DOHH2 (cell line): ENCODE measurements around the gene SIGMAR1.

Source experiments
- H3F3A ChIP-seq: fragments of 200-600 bp; sonication (generic), shearing (Covaris generic); 2 replicates; pipeline ENCODE4 v1.6.0; 2016; ENCODE audit warnings: antibody characterized with exemption, mild to moderate bottlenecking; ENCODE audit not compliant: control insufficient read depth, insufficient read depth
- H3K27ac ChIP-seq: fragments of 200-600 bp; sonication (generic); 2 replicates; pipeline ENCODE4 v1.5.1; 2014; ENCODE audit warnings: low read depth, mild to moderate bottlenecking, low read length, moderate library complexity
- H3K27me3 ChIP-seq: fragments of 200-600 bp; sonication (generic); 2 replicates; pipeline ENCODE4 v1.6.1; 2014; ENCODE audit warnings: mild to moderate bottlenecking, low read length, mixed read lengths; ENCODE audit not compliant: control insufficient read depth
- H3K36me3 ChIP-seq: fragments of 200-600 bp; sonication (generic); 2 replicates; pipeline ENCODE4 v1.6.1; 2014; ENCODE audit warnings: mild to moderate bottlenecking, low read length, moderate library complexity, mixed read lengths; ENCODE audit not compliant: control insufficient read depth
- H3K4me1 ChIP-seq: fragments of 200-600 bp; sonication (generic); 2 replicates; pipeline ENCODE4 v1.6.1; 2014; ENCODE audit warnings: mild to moderate bottlenecking, low read length, mixed read lengths; ENCODE audit not compliant: control insufficient read depth
- H3K4me2 ChIP-seq: fragments of 200-600 bp; sonication (generic); 2 replicates; pipeline ENCODE4 v1.6.0; 2014; ENCODE audit warnings: mild to moderate bottlenecking, low read length, moderate library complexity
- H3K4me3 ChIP-seq: fragments of 200-600 bp; sonication (generic); 2 replicates; pipeline ENCODE4 v1.5.1; 2014; ENCODE audit warnings: mild to moderate bottlenecking, low read length, mixed read lengths
- H3K79me2 ChIP-seq: fragments of 200-600 bp; sonication (generic); 2 replicates; pipeline ENCODE4 v1.6.1; 2014; ENCODE audit warnings: mild to moderate bottlenecking, low read length, mixed read lengths; ENCODE audit not compliant: control insufficient read depth
- H3K9me2 ChIP-seq: fragments of 200-600 bp; sonication (generic); replicated peaks from 2 replicates; pipeline ENCODE4 v1.6.1; 2014; ENCODE audit warnings: mild to moderate bottlenecking, low read length, mixed read lengths; ENCODE audit not compliant: control insufficient read depth
- H3K9me3 ChIP-seq: fragments of 200-600 bp; sonication (generic); 2 replicates; pipeline ENCODE4 v1.6.1; 2014; ENCODE audit warnings: antibody characterized with exemption, low read length, mixed read lengths; ENCODE audit not compliant: control insufficient read depth, insufficient read depth
- H4K20me1 ChIP-seq: fragments of 200-600 bp; sonication (generic); 2 replicates; pipeline ENCODE4 v1.6.0; 2014; ENCODE audit warnings: low read depth, mild to moderate bottlenecking, antibody characterized with exemption, low read length, moderate library complexity; ENCODE audit not compliant: control insufficient read depth, insufficient read depth
- EZH2phosphoT487 ChIP-seq: fragments of 200-600 bp; sonication (generic); IDR thresholded peaks from 2 replicates; pipeline ENCODE4 v1.6.1; 2017; ENCODE audit warnings: borderline replicate concordance, mild to moderate bottlenecking, antibody characterized with exemption, low read length, moderate library complexity, mixed read lengths
- TF ChIP-seq, protein P1 (sequence below): fragments of 200-600 bp; sonication (generic); IDR thresholded peaks from one replicate; pipeline ENCODE4 v1.5.1; 2014; ENCODE audit warnings: antibody characterized with exemption, mild to moderate bottlenecking, low read depth, low read length; ENCODE audit not compliant: poor library complexity, severe bottlenecking

The SIGMAR1 gene

DNA sequence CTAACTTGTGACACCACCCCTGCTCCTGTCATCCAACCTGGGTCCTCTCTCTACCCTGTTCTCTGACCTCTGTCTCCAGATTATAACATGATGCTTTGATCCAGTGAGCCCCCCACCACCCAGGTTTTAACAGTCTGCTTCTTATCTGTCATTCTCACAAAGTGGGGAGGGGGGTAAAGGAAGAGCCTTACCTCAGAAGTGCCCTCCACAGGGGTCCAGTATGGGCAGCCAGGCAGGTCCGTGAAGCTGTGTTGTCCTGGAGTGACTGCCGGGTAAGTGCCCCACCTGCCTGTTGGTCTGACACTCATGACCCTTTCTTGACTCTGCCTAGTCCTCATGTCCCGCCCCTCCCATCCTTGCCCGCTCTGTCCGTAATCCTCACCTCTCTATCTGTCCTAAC, 17.8 kb upstream of the SIGMAR1 start:
- Histone ChIP-seq H3K27ac (no peak overlapping the region), H3K4me2 (no peak overlapping the region), H3K79me2 (no peaks in the 10 kb centered on the region), H3K4me1 (no peaks in the 10 kb centered on the region), H3K4me3 (no peak overlapping the region), H3K27me3 (peaks cover 15% of the 10 kb centered on the region), H4K20me1 (no peaks in the 10 kb centered on the region), H3K9me2 (no peaks in the 10 kb centered on the region), H3K9me3 (no peaks in the 10 kb centered on the region), H3F3A (no peaks in the 10 kb centered on the region), H3K36me3 (no peaks in the 10 kb centered on the region)
- TF ChIP-seq EZH2phosphoT487, result no peak
- TF ChIP-seq, protein P1, sequence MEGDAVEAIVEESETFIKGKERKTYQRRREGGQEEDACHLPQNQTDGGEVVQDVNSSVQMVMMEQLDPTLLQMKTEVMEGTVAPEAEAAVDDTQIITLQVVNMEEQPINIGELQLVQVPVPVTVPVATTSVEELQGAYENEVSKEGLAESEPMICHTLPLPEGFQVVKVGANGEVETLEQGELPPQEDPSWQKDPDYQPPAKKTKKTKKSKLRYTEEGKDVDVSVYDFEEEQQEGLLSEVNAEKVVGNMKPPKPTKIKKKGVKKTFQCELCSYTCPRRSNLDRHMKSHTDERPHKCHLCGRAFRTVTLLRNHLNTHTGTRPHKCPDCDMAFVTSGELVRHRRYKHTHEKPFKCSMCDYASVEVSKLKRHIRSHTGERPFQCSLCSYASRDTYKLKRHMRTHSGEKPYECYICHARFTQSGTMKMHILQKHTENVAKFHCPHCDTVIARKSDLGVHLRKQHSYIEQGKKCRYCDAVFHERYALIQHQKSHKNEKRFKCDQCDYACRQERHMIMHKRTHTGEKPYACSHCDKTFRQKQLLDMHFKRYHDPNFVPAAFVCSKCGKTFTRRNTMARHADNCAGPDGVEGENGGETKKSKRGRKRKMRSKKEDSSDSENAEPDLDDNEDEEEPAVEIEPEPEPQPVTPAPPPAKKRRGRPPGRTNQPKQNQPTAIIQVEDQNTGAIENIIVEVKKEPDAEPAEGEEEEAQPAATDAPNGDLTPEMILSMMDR, result no peak

DNA sequence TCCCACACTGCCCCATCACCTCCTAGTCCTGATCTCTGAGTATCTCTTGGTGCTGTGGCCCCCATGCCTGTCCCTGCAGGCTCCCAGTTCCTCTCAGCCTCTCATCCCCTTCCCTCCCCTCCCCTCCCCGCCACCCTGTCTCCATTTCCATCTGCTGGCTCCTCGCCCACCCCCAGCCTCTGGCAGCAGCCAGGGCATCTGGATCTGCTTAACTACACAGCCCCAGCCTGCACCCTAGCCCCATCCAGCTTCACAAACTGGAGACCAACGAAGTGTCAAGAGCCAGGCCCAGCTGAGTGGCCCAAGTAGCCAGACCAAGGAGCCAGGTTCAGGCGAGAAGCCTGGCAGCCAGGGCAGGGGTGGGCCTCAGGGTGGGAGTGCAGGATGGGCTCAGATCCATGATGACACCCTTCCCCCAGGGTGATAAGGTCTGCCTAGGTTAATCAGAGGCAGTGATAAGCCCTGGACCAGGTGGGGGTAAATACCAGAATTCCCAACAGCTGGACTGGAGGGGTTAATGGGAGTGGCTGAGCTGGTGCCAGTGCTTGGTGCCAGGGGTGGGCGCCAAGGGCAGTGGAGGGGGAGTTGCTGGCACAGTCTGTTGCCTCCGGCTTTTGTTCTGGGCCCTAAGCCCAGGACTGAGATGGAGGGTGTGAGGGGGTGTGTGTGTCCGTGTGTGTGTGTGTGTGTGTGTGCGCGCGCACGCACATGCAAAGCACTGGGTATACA, 16.9 kb upstream of the SIGMAR1 start:
- Histone ChIP-seq H3K36me3 (peaks cover under 1% of the 10 kb centered on the region; the same call in 1 of the 2 replicates), H3K79me2 (no peaks in the 10 kb centered on the region), H3F3A (no peaks in the 10 kb centered on the region), H3K4me1 (no peaks in the 10 kb centered on the region), H3K4me2 (no peak overlapping the region), H3K9me2 (no peaks in the 10 kb centered on the region), H4K20me1 (no peaks in the 10 kb centered on the region), H3K27ac (no peak overlapping the region), H3K9me3 (no peaks in the 10 kb centered on the region), H3K27me3 (peaks cover 15% of the 10 kb centered on the region), H3K4me3 (no peak overlapping the region)
- TF ChIP-seq, protein P1, result no peak
- TF ChIP-seq EZH2phosphoT487, result no peak

DNA sequence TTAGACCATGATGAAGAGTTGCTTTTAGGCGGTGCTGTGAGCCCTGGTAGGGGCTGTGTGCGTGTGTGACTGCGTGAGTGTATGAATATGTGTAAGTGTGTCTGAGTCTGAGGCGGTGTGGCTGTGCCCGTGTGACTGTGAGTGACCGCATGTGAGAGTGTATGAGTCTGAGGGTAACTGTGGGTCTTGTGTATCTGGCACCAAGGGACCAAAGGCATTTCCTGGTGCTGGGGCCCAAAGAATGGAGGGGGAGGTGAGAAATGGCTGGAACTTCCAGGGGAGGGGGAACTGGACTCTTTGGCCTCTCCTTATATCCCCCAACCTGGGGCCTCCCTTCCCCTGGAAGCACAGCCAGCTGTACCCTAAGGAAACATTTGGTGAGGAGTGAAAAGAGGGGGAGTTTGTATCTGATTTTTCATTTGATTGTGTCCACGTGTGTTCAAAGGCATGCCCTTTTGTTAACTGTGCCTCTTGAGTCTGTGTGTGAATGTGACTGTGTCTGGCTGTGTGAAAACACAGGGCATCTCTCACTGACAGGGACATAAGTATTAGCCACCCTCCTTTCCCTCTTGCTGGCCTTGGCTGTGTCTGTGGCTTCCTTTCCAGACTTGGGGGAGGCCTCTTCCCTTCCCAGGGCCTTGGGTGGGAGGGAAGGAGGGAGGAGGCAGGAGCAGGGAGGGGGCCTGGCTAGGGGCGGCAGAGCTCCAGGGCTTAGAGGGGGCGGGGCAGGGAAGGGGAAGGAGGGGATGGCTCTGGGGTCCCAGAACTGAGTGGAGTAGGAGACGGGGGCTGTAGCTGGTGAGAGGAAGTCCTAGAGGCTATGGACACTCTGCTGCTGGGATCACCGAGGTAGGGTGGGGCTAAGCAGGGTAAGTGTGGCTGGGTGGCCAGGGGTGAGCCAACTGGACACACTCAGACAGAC, 15.8 kb upstream of the SIGMAR1 start:
- Histone ChIP-seq H3K4me2 (no peak overlapping the region), H3K4me1 (no peaks in the 10 kb centered on the region), H3K27ac (no peak overlapping the region), H3K27me3 (peaks cover 15% of the 10 kb centered on the region), H3K4me3 (no peak overlapping the region), H3F3A (no peaks in the 10 kb centered on the region), H3K36me3 (peaks cover 5% of the 10 kb centered on the region; the same call in 1 of the 2 replicates), H3K9me2 (no peaks in the 10 kb centered on the region), H3K9me3 (no peaks in the 10 kb centered on the region), H3K79me2 (no peaks in the 10 kb centered on the region), H4K20me1 (no peaks in the 10 kb centered on the region)
- no peak for TF ChIP-seq EZH2phosphoT487
- TF ChIP-seq, protein P1, result no peak
